KMS-11 (cell line): Measurements from ENCODE around the gene GALNT9.

Experiments
- H2AFZ ChIP-seq: fragments of 200-600 bp; sonication (generic); 2 replicates; pipeline ENCODE4 v1.6.1; 2016; ENCODE audit warnings: antibody characterized with exemption, mixed run types, low read depth
- H3K27ac ChIP-seq: fragments of 200-600 bp; sonication (generic); 2 replicates; pipeline ENCODE4 v1.6.1; 2016; ENCODE audit warnings: mild to moderate bottlenecking, mixed run types
- H3K27me3 ChIP-seq: fragments of 200-600 bp; sonication (generic); 2 replicates; pipeline ENCODE4 v1.6.1; 2017; ENCODE audit warnings: mild to moderate bottlenecking, low read depth, mixed run types, moderate library complexity; ENCODE audit not compliant: insufficient read depth
- H3K36me3 ChIP-seq: fragments of 200-600 bp; sonication (generic); 2 replicates; pipeline ENCODE4 v1.6.1; 2017; ENCODE audit warnings: mild to moderate bottlenecking, mixed run types; ENCODE audit not compliant: insufficient read depth
- H3K4me1 ChIP-seq: fragments of 200-600 bp; sonication (generic); 2 replicates; pipeline ENCODE4 v1.6.1; 2016; ENCODE audit warnings: mild to moderate bottlenecking, low read depth, mixed run types; ENCODE audit not compliant: poor library complexity, severe bottlenecking
- H3K4me2 ChIP-seq: fragments of 200-600 bp; sonication (generic); 2 replicates; pipeline ENCODE4 v1.7.0; 2016; ENCODE audit warnings: mild to moderate bottlenecking, mixed run types
- H3K4me3 ChIP-seq: fragments of 200-600 bp; sonication (generic); IDR thresholded peaks from 2 replicates; pipeline ENCODE4 v1.6.1; 2017; ENCODE audit warnings: low read depth, low read length, mixed read lengths; ENCODE audit not compliant: insufficient read depth
- H3K79me2 ChIP-seq: fragments of 200-600 bp; sonication (generic); 2 replicates; pipeline ENCODE4 v1.6.1; 2016; ENCODE audit warnings: low read depth, mixed run types; ENCODE audit not compliant: insufficient read depth
- H3K9ac ChIP-seq: fragments of 200-600 bp; sonication (generic); 2 replicates; pipeline ENCODE4 v1.6.1; 2016; ENCODE audit warnings: mild to moderate bottlenecking, mixed run types
- H4K20me1 ChIP-seq: fragments of 200-600 bp; sonication (generic); 2 replicates; pipeline ENCODE4 v1.6.1; 2016; ENCODE audit warnings: mild to moderate bottlenecking, mixed run types; ENCODE audit not compliant: insufficient read depth
- TF ChIP-seq, protein P1 (sequence below): fragments of 200-600 bp; sonication (generic); conservative IDR thresholded peaks from 2 replicates; pipeline ENCODE4 v1.6.1; 2017; ENCODE audit warnings: low read depth, mild to moderate bottlenecking, antibody characterized with exemption, low read length, moderate library complexity, mixed read lengths

The GALNT9 gene

DNA sequence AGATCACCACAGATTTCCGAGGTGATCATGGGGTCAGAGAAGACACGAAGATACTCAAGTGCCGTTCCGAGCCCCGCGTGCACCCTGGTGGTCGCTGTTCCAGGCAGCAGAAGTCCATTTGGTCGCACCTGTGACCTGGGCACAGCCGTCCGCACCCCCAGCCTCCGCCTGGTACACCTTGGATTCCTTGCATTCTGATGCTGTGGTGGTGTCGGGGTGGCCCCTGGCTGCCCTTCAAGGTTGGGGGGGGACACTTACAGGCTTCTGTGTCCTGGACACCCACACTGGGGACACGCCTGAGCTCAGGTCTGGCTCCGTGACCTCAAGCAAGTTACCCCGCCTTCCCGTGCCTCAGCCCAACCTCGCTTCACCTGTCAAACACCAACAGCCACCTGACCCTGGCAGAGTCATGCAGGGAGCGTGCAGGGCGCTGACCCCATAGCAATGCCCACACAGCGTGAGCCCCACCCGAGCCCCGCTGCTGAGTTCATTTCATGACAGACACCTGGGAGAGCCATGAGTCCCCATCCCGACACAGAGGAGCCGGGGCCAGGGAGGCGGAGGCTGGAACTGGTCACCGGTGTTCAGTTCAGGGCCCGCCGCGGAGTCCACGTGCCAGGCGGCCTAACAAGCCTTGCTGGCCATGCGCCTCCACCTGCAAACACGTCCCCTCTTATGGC, 17.9 kb upstream of the GALNT9 start:
- no peak overlapping the region for H3K9ac ChIP-seq
- TF ChIP-seq, protein P1, sequence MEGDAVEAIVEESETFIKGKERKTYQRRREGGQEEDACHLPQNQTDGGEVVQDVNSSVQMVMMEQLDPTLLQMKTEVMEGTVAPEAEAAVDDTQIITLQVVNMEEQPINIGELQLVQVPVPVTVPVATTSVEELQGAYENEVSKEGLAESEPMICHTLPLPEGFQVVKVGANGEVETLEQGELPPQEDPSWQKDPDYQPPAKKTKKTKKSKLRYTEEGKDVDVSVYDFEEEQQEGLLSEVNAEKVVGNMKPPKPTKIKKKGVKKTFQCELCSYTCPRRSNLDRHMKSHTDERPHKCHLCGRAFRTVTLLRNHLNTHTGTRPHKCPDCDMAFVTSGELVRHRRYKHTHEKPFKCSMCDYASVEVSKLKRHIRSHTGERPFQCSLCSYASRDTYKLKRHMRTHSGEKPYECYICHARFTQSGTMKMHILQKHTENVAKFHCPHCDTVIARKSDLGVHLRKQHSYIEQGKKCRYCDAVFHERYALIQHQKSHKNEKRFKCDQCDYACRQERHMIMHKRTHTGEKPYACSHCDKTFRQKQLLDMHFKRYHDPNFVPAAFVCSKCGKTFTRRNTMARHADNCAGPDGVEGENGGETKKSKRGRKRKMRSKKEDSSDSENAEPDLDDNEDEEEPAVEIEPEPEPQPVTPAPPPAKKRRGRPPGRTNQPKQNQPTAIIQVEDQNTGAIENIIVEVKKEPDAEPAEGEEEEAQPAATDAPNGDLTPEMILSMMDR = no peak
- H3K27me3 ChIP-seq = no peaks in the 10 kb centered on the region; the same call in 1 of the 2 replicates
- no peaks in the 10 kb centered on the region for H3K36me3 ChIP-seq
- no peak overlapping the region for H2AFZ ChIP-seq
- H4K20me1 ChIP-seq = no peaks in the 10 kb centered on the region
- no peak overlapping the region for H3K4me3 ChIP-seq
- H3K27ac ChIP-seq = no peak overlapping the region
- no peaks in the 10 kb centered on the region for H3K4me1 ChIP-seq
- H3K4me2 ChIP-seq = no peak overlapping the region
- H3K79me2 ChIP-seq = no peaks in the 10 kb centered on the region

DNA sequence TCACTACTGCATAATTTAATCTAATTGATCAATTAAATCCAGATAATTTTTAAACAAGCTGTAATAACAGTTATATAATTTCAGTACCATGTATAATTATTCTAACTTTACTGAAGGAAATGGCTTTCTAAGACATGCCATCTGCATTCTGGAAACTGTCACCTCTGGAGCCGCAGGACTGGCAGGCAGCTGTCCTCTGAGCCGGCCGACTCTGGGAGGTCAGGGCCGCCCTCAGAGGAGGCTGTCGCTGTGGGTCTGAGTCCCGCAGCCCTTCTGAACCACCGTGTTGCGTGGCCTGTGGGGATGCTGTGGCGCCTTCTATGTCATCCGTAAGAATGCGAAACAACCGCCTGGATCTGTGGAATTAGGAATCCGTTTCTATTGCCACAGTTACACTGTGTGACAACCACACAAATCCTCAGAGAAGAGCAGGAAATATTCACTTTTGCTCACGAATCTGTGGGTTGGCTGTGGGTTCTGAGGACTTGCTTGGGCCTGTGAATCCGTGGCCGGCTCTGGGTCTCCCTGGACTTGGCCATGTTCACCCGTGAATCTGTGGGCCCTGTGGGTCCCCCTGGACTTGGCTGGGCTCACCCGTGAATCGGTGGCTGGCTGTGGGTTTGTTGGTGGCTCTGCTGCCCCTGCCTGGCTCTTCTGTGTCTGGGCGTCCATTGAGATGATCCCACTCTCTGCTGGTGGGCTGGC, 17.2 kb upstream of the GALNT9 start:
- H3K79me2 ChIP-seq = no peaks in the 10 kb centered on the region
- no peaks in the 10 kb centered on the region for H3K36me3 ChIP-seq
- H2AFZ ChIP-seq = no peak overlapping the region
- H3K27me3 ChIP-seq = no peaks in the 10 kb centered on the region; the same call in 1 of the 2 replicates
- H4K20me1 ChIP-seq = no peaks in the 10 kb centered on the region
- H3K4me2 ChIP-seq = no peak overlapping the region
- no peak overlapping the region for H3K4me3 ChIP-seq
- no peaks in the 10 kb centered on the region for H3K4me1 ChIP-seq
- H3K27ac ChIP-seq = no peak overlapping the region
- TF ChIP-seq, protein P1 = no peak
- H3K9ac ChIP-seq = no peak overlapping the region

DNA sequence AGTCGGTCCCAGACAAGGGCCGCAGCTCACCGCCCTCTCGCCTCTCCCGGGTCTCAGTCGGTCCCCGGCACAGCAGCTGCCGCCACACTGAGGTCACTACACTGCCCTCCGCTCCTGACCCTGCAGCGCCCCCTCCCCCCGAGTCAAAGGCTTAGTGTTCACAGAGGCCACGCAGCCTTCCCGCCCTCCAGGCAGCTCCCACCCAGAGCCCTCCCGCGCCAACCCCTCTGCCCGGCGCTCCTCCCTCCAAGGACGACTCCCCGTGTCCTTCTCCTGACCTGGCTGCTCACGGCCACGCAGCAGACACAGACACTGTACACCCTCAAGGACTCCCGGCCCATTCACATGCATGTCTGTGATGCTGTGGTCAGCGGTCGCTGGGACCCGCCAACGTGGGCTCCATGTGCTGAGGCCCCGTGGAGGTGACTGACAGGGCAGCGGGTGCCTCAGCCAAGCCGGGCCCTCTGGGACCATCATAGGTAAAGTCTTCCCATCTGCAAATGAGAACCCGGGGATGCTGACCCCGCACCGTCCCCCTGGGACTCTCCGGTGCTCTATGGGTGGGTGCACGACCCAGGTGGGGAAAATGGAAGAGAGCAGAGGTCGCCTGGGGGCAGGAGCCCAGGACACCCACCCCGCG, 16.3 kb upstream of the GALNT9 start:
- no peak overlapping the region for H3K9ac ChIP-seq
- H3K27me3 ChIP-seq = no peaks in the 10 kb centered on the region; the same call in 1 of the 2 replicates
- H2AFZ ChIP-seq = no peak overlapping the region
- H3K4me2 ChIP-seq = no peak overlapping the region
- no peak overlapping the region for H3K4me3 ChIP-seq
- H3K36me3 ChIP-seq = no peaks in the 10 kb centered on the region
- TF ChIP-seq, protein P1 = no peak
- no peaks in the 10 kb centered on the region for H3K4me1 ChIP-seq
- no peaks in the 10 kb centered on the region for H4K20me1 ChIP-seq
- H3K79me2 ChIP-seq = no peaks in the 10 kb centered on the region
- H3K27ac ChIP-seq = no peak overlapping the region

DNA sequence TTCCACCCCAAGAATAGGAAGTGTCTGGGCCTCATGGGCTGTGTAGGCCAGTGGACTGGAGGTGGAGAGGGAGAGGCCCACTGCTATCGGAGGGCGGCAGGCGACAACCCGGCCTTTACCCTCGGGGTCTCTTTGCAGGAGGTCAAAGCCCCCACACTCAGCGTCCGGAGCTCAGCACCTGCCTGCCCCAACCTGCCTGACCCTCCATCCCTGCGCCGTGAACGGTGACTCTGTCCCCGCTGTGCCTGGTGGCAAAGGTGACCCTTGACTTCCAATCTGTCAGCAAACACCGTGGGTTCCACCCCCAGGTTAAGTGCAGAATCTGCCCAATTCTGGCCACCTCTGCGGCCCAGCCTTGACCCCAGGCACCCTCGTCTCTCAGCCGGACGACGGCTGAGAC, 15.7 kb upstream of the GALNT9 start:
- H3K4me1 ChIP-seq = no peaks in the 10 kb centered on the region
- H4K20me1 ChIP-seq = no peaks in the 10 kb centered on the region
- H3K27ac ChIP-seq = no peak overlapping the region
- H3K79me2 ChIP-seq = no peaks in the 10 kb centered on the region
- no peaks in the 10 kb centered on the region; the same call in 1 of the 2 replicates for H3K27me3 ChIP-seq
- no peak overlapping the region for H2AFZ ChIP-seq
- H3K4me3 ChIP-seq = no peak overlapping the region
- H3K4me2 ChIP-seq = no peak overlapping the region
- no peaks in the 10 kb centered on the region for H3K36me3 ChIP-seq
- TF ChIP-seq, protein P1 = no peak
- H3K9ac ChIP-seq = no peak overlapping the region
